Activated T-helper 1 cell treated with anti-CD3 and anti-CD28 coated beads, Interleukin-12 subunit alpha, Interleukin-12 subunit beta, Interleukin-2, Interleukin-4 antibody, amounts not matched to agents 30 ng/mL and 10 ng/mL and 1 ng/mL, durations not matched to agents 14 hours and 24 hours and 36 hours (primary cell): ENCODE data around the gene CCDC167. TPM values are rescaled to one million over a fixed set of nuclear protein-coding genes. Genes with fewer than 3 reads are reported as not detected.
A peak's percentile ranks its signal among the peaks of the same experiment; 100 is the strongest.

Experiments used
- DNase-seq: peaks from one replicate; pipeline ENCODE4 v3.0.0; 2021; ENCODE audit warnings: low spot score
- H3K27ac Mint-ChIP-seq: one replicate; pipeline ENCODE4 v1.8.0; 2021; ENCODE audit warnings: mild to moderate bottlenecking, mixed read lengths
- H3K27me3 Mint-ChIP-seq: one replicate; pipeline ENCODE4 v1.8.0; 2022; ENCODE audit warnings: mild to moderate bottlenecking, moderate library complexity, mixed read lengths; ENCODE audit not compliant: insufficient read depth
- H3K36me3 Mint-ChIP-seq: one replicate; pipeline ENCODE4 v1.8.0; 2021; ENCODE audit warnings: low read depth, mixed read lengths
- H3K4me1 Mint-ChIP-seq: one replicate; pipeline ENCODE4 v1.8.0; 2021; ENCODE audit warnings: low read depth, mixed read lengths
- H3K4me3 Mint-ChIP-seq: one replicate; pipeline ENCODE4 v1.8.0; 2021; ENCODE audit warnings: mild to moderate bottlenecking, moderate library complexity, mixed read lengths
- H3K9me3 Mint-ChIP-seq: one replicate; pipeline ENCODE4 v1.8.0; 2021; ENCODE audit warnings: mixed read lengths
- intact Hi-C: fragments of 100-400 bp; cut with micrococcal nuclease; formaldehyde crosslinking; loops from one replicate; pipeline ENCODE4 v1.15.1; 2024
- total RNA-seq: library from RNA; stranded (reverse); gene quantifications from 2 replicates; pipeline ENCODE4 v1.2.3, GENCODE V29; 2022

The CCDC167 gene
- total RNA-seq = 66.6 and 72.4 TPM in 2 replicates

DNA sequence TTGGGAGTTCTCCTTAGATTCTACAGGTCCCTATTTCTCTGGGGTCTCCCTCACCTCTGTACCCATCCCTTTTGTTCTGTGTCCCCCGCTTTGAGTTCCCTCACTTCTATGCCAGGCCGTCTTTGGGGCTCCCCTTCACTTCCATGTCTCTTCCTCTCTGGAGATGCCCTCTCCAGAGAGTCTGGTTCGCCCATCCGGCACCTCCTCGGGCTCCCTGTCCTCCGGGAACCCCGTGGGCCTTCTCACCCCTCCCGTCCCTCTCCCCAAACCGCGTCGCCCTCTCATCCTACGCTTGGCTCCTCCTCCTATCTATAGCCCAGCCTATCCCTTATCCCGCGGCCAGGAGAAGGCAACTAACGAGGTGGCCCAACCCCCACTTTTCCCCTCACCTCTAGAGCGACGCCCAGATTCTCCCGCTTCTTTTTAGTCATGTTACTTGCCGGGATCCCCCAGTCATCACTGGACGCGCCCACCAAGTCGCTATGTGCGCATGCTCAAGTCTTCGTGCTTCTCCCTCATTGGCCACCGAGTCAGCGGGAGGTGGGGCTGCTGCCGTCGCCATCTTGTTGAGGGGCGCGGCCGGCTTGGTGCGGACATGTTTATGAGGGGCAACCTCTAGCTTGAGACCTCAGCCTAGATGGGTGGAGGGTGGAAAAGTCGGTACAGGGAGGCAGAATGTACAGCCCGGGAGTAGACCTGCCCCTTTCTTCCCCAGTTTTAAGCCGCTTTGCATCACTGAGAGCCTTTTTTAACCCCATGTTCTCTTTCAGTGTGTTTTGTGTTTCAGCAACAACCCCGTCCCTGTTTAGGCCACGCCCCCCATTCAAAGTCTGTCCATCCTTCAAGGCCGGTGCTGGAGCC, at the start of gene CCDC167:
Gene CCDC167 (minus strand): TSS at position 461 of the 861 bp plus-strand sequence. CDS start 30 bp downstream, at position 431.
- intact Hi-C loops = loop anchor here (1.0 to 5.0 kb wide), 4 partner anchors 54 to 1138 kb away; partner anchors contain the start of genes BTBD9, MDGA1 and ZFAND3

GRCh38 chr6:37549154-37549553, 49.5 kb upstream of the CCDC167 start:
- H3K27ac Mint-ChIP-seq = no peak overlapping the region
- DNase-seq = no peak
- no peaks in the 10 kb centered on the region for H3K36me3 Mint-ChIP-seq
- intact Hi-C loops = no loop called here
- peaks cover 32% of the 10 kb centered on the region for H3K4me1 Mint-ChIP-seq
- H3K27me3 Mint-ChIP-seq = peaks cover 6% of the 10 kb centered on the region
- H3K4me3 Mint-ChIP-seq = no peak overlapping the region
- no peaks in the 10 kb centered on the region for H3K9me3 Mint-ChIP-seq

More for the DNA sequence above, at the start of gene CCDC167:
- Mint-ChIP-seq H3K27me3 (no peaks in the 10 kb centered on the region), H3K4me1 (peaks cover 79% of the 10 kb centered on the region), H3K4me3 (peak within 1 kb of the TSS; percentile 91), H3K9me3 (no peaks in the 10 kb centered on the region), H3K36me3 (peaks cover 17% of the 10 kb centered on the region), H3K27ac (peak within 1 kb of the TSS; percentile 92)
- peak; percentile 96 for DNase-seq

GRCh38 chr6:37548067-37548674, 48.5 kb upstream of the CCDC167 start:
- intact Hi-C loops = no loop called here
- peaks cover 9% of the 10 kb centered on the region for H3K27me3 Mint-ChIP-seq
- no peak for DNase-seq
- H3K27ac Mint-ChIP-seq = peak overlapping the region; percentile 61
- no peaks in the 10 kb centered on the region for H3K36me3 Mint-ChIP-seq
- no peaks in the 10 kb centered on the region for H3K9me3 Mint-ChIP-seq
- H3K4me3 Mint-ChIP-seq = no peak overlapping the region
- H3K4me1 Mint-ChIP-seq = peaks cover 22% of the 10 kb centered on the region

DNA sequence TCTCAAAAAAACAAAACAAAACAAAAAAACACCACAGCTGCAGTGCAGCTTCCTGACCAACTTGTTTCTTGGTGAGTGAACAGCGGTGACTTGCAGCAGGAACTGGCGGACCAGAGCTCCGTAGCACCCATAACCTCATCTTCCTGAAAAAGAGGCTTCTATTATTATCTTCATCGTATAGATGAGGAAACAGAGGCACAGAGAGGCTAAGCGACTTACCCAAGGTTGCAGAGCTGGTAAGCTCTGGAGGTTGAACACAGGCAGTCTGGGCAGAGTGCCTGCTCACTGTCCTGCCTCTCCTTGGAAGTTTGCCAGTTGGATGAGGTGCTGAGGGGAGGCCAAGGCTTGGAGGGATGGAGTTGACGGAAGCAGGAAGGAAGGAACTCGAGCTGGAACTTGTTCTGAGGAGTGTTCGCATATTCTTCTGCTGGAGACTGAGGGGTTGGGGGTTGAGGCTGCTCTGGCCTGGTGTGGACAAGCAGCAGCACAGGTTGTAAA, 47.9 kb upstream of the CCDC167 start:
- intact Hi-C loops = no loop called here
- H3K9me3 Mint-ChIP-seq = no peaks in the 10 kb centered on the region
- H3K4me3 Mint-ChIP-seq = peak overlapping the region; percentile 51
- peak; percentile 12 for DNase-seq
- peaks cover 17% of the 10 kb centered on the region for H3K4me1 Mint-ChIP-seq
- H3K27me3 Mint-ChIP-seq = peaks cover 11% of the 10 kb centered on the region
- no peaks in the 10 kb centered on the region for H3K36me3 Mint-ChIP-seq
- H3K27ac Mint-ChIP-seq = peak overlapping the region; percentile 61

DNA sequence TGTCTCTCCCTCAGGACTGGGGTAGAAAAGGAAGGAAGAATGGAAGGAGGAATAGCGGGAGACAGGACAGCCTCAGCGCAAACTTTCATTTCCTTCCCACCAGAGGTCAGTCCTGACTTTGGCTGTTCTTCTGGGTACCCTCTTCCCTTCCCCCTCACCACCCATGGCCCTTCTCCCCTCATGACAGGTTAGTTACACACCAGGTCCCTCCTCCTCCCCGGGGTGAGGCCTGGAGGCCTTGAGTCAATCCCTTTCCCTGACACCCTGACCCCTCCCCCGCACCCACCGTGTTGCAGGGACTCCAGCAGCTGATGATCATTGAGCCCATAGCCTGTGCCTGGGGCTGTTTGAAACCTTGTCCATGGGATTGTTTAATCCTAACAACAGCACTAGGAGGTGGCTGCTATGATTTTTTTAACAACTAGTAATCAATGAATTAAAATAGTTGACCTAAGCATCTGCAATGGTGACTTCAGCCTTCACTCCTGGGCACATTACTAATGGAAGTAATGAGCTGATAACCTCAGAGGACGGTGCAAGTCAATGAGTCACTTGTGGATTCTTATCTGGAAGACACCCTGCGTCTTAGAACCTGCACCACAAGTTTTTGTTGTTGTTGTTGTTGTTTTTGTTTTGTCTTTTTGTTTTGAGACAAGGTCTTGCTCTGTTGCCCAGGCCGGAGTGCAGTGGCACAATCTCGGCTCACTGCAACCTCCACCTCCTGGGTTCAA, 46.6 kb upstream of the CCDC167 start:
- Mint-ChIP-seq H3K27me3 (peaks cover 11% of the 10 kb centered on the region), H3K4me3 (no peak overlapping the region), H3K27ac (no peak overlapping the region), H3K9me3 (no peaks in the 10 kb centered on the region), H3K36me3 (no peaks in the 10 kb centered on the region), H3K4me1 (peaks cover 11% of the 10 kb centered on the region)
- DNase-seq = no peak
- intact Hi-C loops = no loop called here

DNA sequence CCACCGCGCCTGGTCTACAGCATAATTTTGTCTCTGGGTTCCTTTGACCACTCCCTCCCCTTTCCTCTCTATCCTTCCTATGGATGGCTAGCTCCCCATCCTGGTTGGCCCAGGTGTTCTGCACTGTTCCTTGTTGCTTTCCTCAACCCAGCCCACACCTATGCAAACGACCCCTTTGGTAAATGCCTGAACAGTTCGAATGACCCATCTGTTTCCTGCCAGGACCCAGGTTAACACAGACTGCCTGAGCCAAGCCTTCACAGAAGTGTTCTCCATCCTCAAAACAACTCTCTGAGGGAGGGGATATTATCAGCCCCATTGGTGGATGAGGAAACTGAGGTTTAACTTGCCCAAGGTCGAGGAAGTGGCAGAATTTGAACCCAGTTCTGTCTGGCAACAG, 44.8 kb upstream of the CCDC167 start:
- H3K4me1 Mint-ChIP-seq = peaks cover 11% of the 10 kb centered on the region
- H3K36me3 Mint-ChIP-seq = no peaks in the 10 kb centered on the region
- peaks cover 10% of the 10 kb centered on the region for H3K27me3 Mint-ChIP-seq
- H3K9me3 Mint-ChIP-seq = no peaks in the 10 kb centered on the region
- intact Hi-C loops = no loop called here
- no peak overlapping the region for H3K27ac Mint-ChIP-seq
- H3K4me3 Mint-ChIP-seq = no peak overlapping the region
- DNase-seq = no peak

DNA sequence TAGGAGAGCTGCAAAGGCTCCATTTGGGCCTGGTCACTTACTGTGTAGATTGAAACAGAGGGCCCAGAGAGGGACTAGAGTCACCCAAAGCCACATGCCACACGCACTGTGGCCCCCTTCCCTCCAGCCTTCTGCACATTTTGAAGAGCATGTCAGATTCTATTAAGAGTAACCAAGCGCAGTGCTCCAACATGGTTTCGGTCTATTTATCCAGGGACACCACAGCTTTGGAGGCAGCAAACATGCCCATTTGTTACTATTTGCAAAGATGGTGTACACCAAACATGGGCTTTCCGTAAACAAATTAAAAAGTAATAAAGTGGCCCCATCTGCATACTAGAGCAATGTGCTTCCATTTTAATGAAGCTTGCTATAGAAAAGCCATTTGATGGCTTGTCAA, 43.7 kb upstream of the CCDC167 start:
- intact Hi-C loops = no loop called here

GRCh38 chr6:37541346-37541745, 41.7 kb upstream of the CCDC167 start:
- H3K4me3 Mint-ChIP-seq = no peak overlapping the region
- H3K27ac Mint-ChIP-seq = no peak overlapping the region
- DNase-seq = no peak
- no peaks in the 10 kb centered on the region for H3K9me3 Mint-ChIP-seq
- H3K36me3 Mint-ChIP-seq = no peaks in the 10 kb centered on the region
- intact Hi-C loops = no loop called here
- peaks cover 24% of the 10 kb centered on the region for H3K27me3 Mint-ChIP-seq
- H3K4me1 Mint-ChIP-seq = no peaks in the 10 kb centered on the region

More for the DNA sequence above, 43.7 kb upstream of the CCDC167 start:
- Mint-ChIP-seq H3K36me3 (no peaks in the 10 kb centered on the region), H3K4me1 (peaks cover 11% of the 10 kb centered on the region), H3K27me3 (peaks cover 7% of the 10 kb centered on the region), H3K9me3 (no peaks in the 10 kb centered on the region), H3K4me3 (no peak overlapping the region), H3K27ac (no peak overlapping the region)
- DNase-seq = no peak

DNA sequence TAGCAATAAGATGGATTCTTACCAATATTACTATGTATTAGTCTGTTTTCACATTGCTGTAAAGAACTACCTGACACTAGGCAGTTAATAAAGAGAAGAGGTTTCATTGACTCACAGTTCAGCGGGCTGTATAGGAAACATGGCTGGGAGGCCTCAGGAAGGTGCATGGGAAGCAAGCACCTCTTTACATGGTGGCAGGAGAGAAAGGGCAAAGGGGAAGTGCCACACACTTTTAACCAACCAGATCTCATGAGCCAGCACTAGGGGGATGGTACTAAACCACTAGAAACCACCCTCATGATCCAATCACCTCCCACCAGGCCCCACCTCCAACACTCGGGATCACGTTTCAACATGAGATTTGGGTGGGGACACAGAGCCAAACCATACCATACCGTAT, 40.7 kb upstream of the CCDC167 start:
- Mint-ChIP-seq H3K36me3 (no peaks in the 10 kb centered on the region), H3K27me3 (peaks cover 31% of the 10 kb centered on the region), H3K4me1 (no peaks in the 10 kb centered on the region), H3K4me3 (no peak overlapping the region), H3K9me3 (no peaks in the 10 kb centered on the region), H3K27ac (no peak overlapping the region)
- DNase-seq = no peak
- intact Hi-C loops = no loop called here

GRCh38 chr6:37540029-37540352, 40.3 kb upstream of the CCDC167 start:
- no peaks in the 10 kb centered on the region for H3K36me3 Mint-ChIP-seq

DNA sequence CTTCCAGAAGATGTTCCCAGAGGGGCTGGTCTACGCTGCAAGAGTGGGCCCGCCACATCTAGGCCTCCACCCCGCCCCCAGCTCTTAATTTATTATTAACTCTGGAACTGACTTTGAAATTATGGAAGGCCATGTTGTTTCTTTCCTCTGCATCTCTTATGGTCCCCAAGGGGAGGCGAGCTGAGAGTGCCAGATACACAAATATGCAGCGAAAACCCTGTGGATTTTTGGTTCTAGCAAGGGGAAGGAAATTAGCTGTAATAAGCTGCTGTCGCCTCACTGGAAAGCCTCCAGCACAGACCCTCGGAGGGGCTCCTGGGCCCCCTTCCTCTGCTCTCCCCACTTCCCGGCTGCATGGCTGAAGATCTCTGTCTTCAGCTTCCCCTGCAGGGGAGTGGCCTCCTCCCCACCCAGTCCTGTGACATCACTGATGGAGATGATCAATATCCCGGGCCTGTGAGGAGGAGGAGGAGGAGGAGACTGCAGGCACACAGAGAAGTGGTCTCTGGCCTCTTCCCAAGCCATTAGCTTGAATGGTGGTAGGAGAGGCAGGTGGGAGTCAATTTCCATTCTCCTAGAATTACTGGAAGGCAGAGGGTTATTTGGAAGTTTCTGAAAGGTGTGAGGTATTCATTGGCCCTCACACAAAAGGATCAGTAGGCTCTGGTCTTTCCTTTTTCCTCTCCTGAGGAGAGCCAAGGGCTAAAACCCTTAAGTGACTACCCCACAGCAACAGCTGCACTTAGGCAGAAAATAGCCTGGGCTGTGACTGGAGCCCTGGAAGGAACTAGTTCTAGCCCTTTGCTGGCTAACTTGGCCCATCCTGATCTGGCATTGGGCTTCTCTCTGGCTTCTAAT, 39.7 kb upstream of the CCDC167 start:
- Mint-ChIP-seq H3K27me3 (peaks cover 40% of the 10 kb centered on the region), H3K4me1 (no peaks in the 10 kb centered on the region), H3K36me3 (no peaks in the 10 kb centered on the region), H3K4me3 (no peak overlapping the region), H3K9me3 (no peaks in the 10 kb centered on the region), H3K27ac (no peak overlapping the region)
- no peak for DNase-seq
- intact Hi-C loops = no loop called here

More at GRCh38 chr6:37540029-37540352, 40.3 kb upstream of the CCDC167 start:
- Mint-ChIP-seq H3K9me3 (no peaks in the 10 kb centered on the region), H3K4me1 (no peaks in the 10 kb centered on the region), H3K4me3 (no peak overlapping the region), H3K27ac (no peak overlapping the region), H3K27me3 (peaks cover 35% of the 10 kb centered on the region)
- intact Hi-C loops = no loop called here
- DNase-seq = no peak

GRCh38 chr6:37538107-37538506, 38.4 kb upstream of the CCDC167 start:
- DNase-seq = no peak
- Mint-ChIP-seq H3K9me3 (no peaks in the 10 kb centered on the region), H3K27me3 (peaks cover 45% of the 10 kb centered on the region), H3K27ac (no peak overlapping the region), H3K4me1 (no peaks in the 10 kb centered on the region), H3K36me3 (no peaks in the 10 kb centered on the region), H3K4me3 (no peak overlapping the region)
- intact Hi-C loops = no loop called here
